A673 (cell line): ENCODE measurements around the gene COG7. TPM values are rescaled to one million over a fixed set of nuclear protein-coding genes. Genes with fewer than 3 reads are reported as not detected.
A peak's percentile ranks its signal among the peaks of the same experiment; 100 is the strongest.
"Not testable (repeated sequence)": the region's sequence is repeated elsewhere in the genome, so short reads cannot be mapped to it uniquely, and the experiment has no call there.

Experiments
- BruUV-seq: library from RNA; stranded (reverse); fragments of 400-500 nt; replicated peaks from 2 replicates; lab custom pipeline; 2021; lab: Mats Ljungman, UMichigan
- CTCF ChIA-PET: fragments of 300-600 bp; sonication (Branson Sonifier 250); formaldehyde crosslinking; loops from one replicate; lab custom pipeline; 2022; ENCODE audit warnings: antibody characterized with exemption; lab: Charles Lee
- POLR2A ChIA-PET: fragments of 300-600 bp; sonication (Branson Sonifier 250); formaldehyde crosslinking; loops from one replicate; lab custom pipeline; 2022; ENCODE audit warnings: antibody characterized with exemption; ENCODE audit not compliant: low non-redundant PET; lab: Charles Lee
- DNase-seq: peaks from one replicate; pipeline ENCODE4 v3.0.0-alpha.2; 2015; ENCODE audit warnings: low spot score
- H3K27ac ChIP-seq: fragments of 200-600 bp; sonication (generic); 2 replicates; pipeline ENCODE4 v1.5.1; 2016; ENCODE audit warnings: mixed run types, low read depth, mild to moderate bottlenecking, mixed read lengths, antibody characterized with exemption, low read length; ENCODE audit not compliant: poor library complexity, severe bottlenecking
- H3K27me3 ChIP-seq: fragments of 200-600 bp; sonication (generic); replicated peaks from 2 replicates; pipeline ENCODE4 v1.6.1; 2017; ENCODE audit warnings: mixed run types, low read depth, mild to moderate bottlenecking, mixed read lengths, antibody characterized with exemption, low read length; ENCODE audit not compliant: insufficient read depth, poor library complexity
- H3K36me3 ChIP-seq: fragments of 200-600 bp; sonication (generic); 2 replicates; pipeline ENCODE4 v1.6.1; 2016; ENCODE audit warnings: mixed run types, mild to moderate bottlenecking, mixed read lengths, antibody characterized with exemption, low read length; ENCODE audit not compliant: insufficient read depth, poor library complexity, severe bottlenecking
- H3K4me1 ChIP-seq: fragments of 200-600 bp; sonication (generic); 2 replicates; pipeline ENCODE4 v1.6.1; 2017; ENCODE audit warnings: mixed run types, mild to moderate bottlenecking, mixed read lengths, antibody characterized with exemption, low read length; ENCODE audit not compliant: insufficient read depth, poor library complexity, severe bottlenecking
- H3K4me3 ChIP-seq: fragments of 200-600 bp; sonication (generic); 2 replicates; pipeline ENCODE4 v1.5.1; 2016; ENCODE audit warnings: low read depth, mixed run types, mild to moderate bottlenecking, mixed read lengths, low read length; ENCODE audit not compliant: poor library complexity, severe bottlenecking
- H3K9me3 ChIP-seq: fragments of 200-600 bp; sonication (generic); 2 replicates; pipeline ENCODE4 v1.6.1; 2016; ENCODE audit warnings: mixed run types, low read depth, mild to moderate bottlenecking, mixed read lengths, antibody characterized with exemption, low read length; ENCODE audit not compliant: poor library complexity, severe bottlenecking
- CTCF ChIP-seq: fragments of 300-800, 200-600 bp; sonication (generic); conservative IDR thresholded peaks from 2 replicates; pipeline ENCODE4 v1.5.1; 2017; ENCODE audit warnings: low read depth, mild to moderate bottlenecking, antibody characterized with exemption, low read length, moderate library complexity, mixed read lengths
- EZH2 ChIP-seq: fragments of 200-600 bp; sonication (generic); IDR thresholded peaks from 2 replicates; pipeline ENCODE4 v1.6.1; 2017; ENCODE audit warnings: borderline replicate concordance, low read depth, mild to moderate bottlenecking, mixed read lengths, antibody characterized with exemption, low read length; ENCODE audit not compliant: poor library complexity, severe bottlenecking
- intact Hi-C: fragments of 100-400 bp; cut with micrococcal nuclease; formaldehyde crosslinking; loops from one replicate; pipeline ENCODE4 v1.10.0; 2022; ENCODE audit not compliant: unreplicated experiment
- total RNA-seq: library from RNA; stranded (reverse); gene quantifications from 2 replicates; pipeline ENCODE4 v1.2.3, GENCODE V29; 2021

COG7 gene
- total RNA-seq, 1 experiment from 2014 or later: 33.8 TPM

GRCh38 chr16:23465179-23465578 lies 12.2 kb upstream of the COG7 start:
- Histone ChIP-seq H3K36me3 (peaks cover 43% of the 10 kb centered on the region), H3K27ac (no peak overlapping the region), H3K27me3 (no peaks in the 10 kb centered on the region), H3K9me3 (no peaks in the 10 kb centered on the region), H3K4me3 (no peak overlapping the region), H3K4me1 (no peaks in the 10 kb centered on the region)
- no peak for DNase-seq
- intact Hi-C loops: no loop called here
- BruUV-seq: no TSS peak
- ChIA-PET CTCF (interaction anchor here (0.5 kb wide), 1 partner anchor 170 kb away, joined by 4 read pairs; no protein-coding TSS in a partner anchor), POLR2A (no interaction called here)
- no peak for TF ChIP-seq CTCF
- TF ChIP-seq EZH2: no peak

GRCh38 chr16:23464196-23464595 lies 11.2 kb upstream of the COG7 start:
- ChIA-PET POLR2A (no interaction called here), CTCF (no interaction called here)
- H3K4me3 ChIP-seq: no peak overlapping the region
- no peaks in the 10 kb centered on the region for H3K4me1 ChIP-seq
- no peak for DNase-seq
- intact Hi-C loops: no loop called here
- H3K9me3 ChIP-seq: no peaks in the 10 kb centered on the region
- peaks cover 34% of the 10 kb centered on the region for H3K36me3 ChIP-seq
- no TSS peak for BruUV-seq
- no peak overlapping the region for H3K27ac ChIP-seq
- no peaks in the 10 kb centered on the region for H3K27me3 ChIP-seq
- TF ChIP-seq CTCF (no peak), EZH2 (no peak)

GRCh38 chr16:23462994-23463393 lies 10.0 kb upstream of the COG7 start:
- H3K4me3 ChIP-seq, H3K27me3 ChIP-seq, DNase-seq, H3K27ac ChIP-seq, CTCF ChIA-PET, BruUV-seq, H3K9me3 ChIP-seq, POLR2A ChIA-PET, intact Hi-C loops, H3K4me1 ChIP-seq: not testable (repeated sequence)
- H3K36me3 ChIP-seq: peaks cover 25% of the 10 kb centered on the region

- intact Hi-C loops: no loop called here
- H3K27me3 ChIP-seq: no peaks in the 10 kb centered on the region
- BruUV-seq: no TSS peak
- no peak for DNase-seq
- CTCF ChIA-PET: interaction anchor here (2.1 kb wide), 1 partner anchor 18 kb away, joined by 9 read pairs; no protein-coding TSS in a partner anchor
- peak overlapping the region; percentile 86 for H3K27ac ChIP-seq
- peak overlapping the region; percentile 85 for H3K4me3 ChIP-seq
- no peaks in the 10 kb centered on the region for H3K9me3 ChIP-seq
- POLR2A ChIA-PET: interaction anchor here (0.6 kb wide), 1 partner anchor 324 kb away, joined by 3 read pairs; no protein-coding TSS in a partner anchor
- TF ChIP-seq CTCF (no peak), EZH2 (no peak)
- H3K36me3 ChIP-seq: no peaks in the 10 kb centered on the region
- no peaks in the 10 kb centered on the region for H3K4me1 ChIP-seq
Observed at GRCh38 chr16:23453338-23454052, 506 bp upstream of the COG7 start.
